ENCODE results near the gene SPATC1L.

- no peak for TF ChIP-seq CTCF (conservative IDR thresholded peaks at IDR 0.05)
- no peak for TF ChIP-seq ZFX (IDR thresholded peaks at IDR 0.05)
These were observed 69.3 kb downstream of the SPATC1L start for GRCh38 chr21:46114963-46115362.

Data from C4-2B (cell line).